Neural progenitor cell (in vitro differentiated cells): ENCODE data around the gene STX8. TPM values are rescaled to one million over a fixed set of nuclear protein-coding genes. Genes with fewer than 3 reads are reported as not detected.

ENCODE experiments used
- DNase-seq: peaks from one replicate; pipeline ENCODE4 v3.0.0-alpha.2; 2016; ENCODE audit warnings: low spot score
- H2AFZ ChIP-seq: fragments of 200-600 bp; sonication (generic); replicated peaks from 2 replicates; pipeline ENCODE4 v1.6.1; 2016; ENCODE audit warnings: antibody characterized with exemption
- H3F3A ChIP-seq: fragments of 200-600 bp; sonication (generic); 2 replicates; pipeline ENCODE4 v1.6.1; 2016; ENCODE audit warnings: antibody characterized with exemption, low read depth
- H3K27ac ChIP-seq: fragments of 200-600 bp; sonication (generic); 2 replicates; pipeline ENCODE4 v1.5.1; 2016; ENCODE audit warnings: mild to moderate bottlenecking
- H3K27me3 ChIP-seq: fragments of 200-600 bp; sonication (generic); 2 replicates; pipeline ENCODE4 v1.6.1; 2016; ENCODE audit warnings: mild to moderate bottlenecking, moderate library complexity
- H3K36me3 ChIP-seq: fragments of 200-600 bp; sonication (generic); 2 replicates; pipeline ENCODE4 v1.5.1; 2016
- H3K4me1 ChIP-seq: fragments of 200-600 bp; sonication (generic); 2 replicates; pipeline ENCODE4 v1.6.1; 2016; ENCODE audit warnings: mixed run types
- H3K4me2 ChIP-seq: fragments of 200-600 bp; sonication (generic); 2 replicates; pipeline ENCODE4 v1.6.1; 2016
- H3K4me3 ChIP-seq: fragments of 200-600 bp; sonication (generic); 2 replicates; pipeline ENCODE4 v1.5.1; 2016
- H3K79me2 ChIP-seq: fragments of 200-600 bp; sonication (generic); 2 replicates; pipeline ENCODE4 v1.6.1; 2016; ENCODE audit warnings: low read depth
- H3K9ac ChIP-seq: fragments of 200-600 bp; sonication (generic); 2 replicates; pipeline ENCODE4 v1.6.1; 2016
- H3K9me3 ChIP-seq: fragments of 200-600 bp; sonication (generic); 2 replicates; pipeline ENCODE4 v1.5.1; 2016; ENCODE audit warnings: low read depth
- H4K20me1 ChIP-seq: fragments of 200-600 bp; sonication (generic); 2 replicates; pipeline ENCODE4 v1.6.1; 2016; ENCODE audit warnings: low read depth
- H3K27ac Mint-ChIP-seq: 3 replicates; pipeline ENCODE4 v1.8.0; 2021; ENCODE audit warnings: mixed read lengths
- H3K27me3 Mint-ChIP-seq: 2 replicates; pipeline ENCODE4 v1.8.0; 2022; ENCODE audit warnings: low read depth, mild to moderate bottlenecking, inconsistent platforms, moderate library complexity, mixed read lengths; ENCODE audit not compliant: insufficient read depth
- H3K36me3 Mint-ChIP-seq: 3 replicates; pipeline ENCODE4 v1.8.0; 2021; ENCODE audit warnings: mixed read lengths
- H3K4me1 Mint-ChIP-seq: 3 replicates; pipeline ENCODE4 v1.8.0; 2021; ENCODE audit warnings: mixed read lengths
- H3K4me3 Mint-ChIP-seq: 3 replicates; pipeline ENCODE4 v1.8.0; 2021; ENCODE audit warnings: mild to moderate bottlenecking, moderate library complexity, mixed read lengths
- H3K9me3 Mint-ChIP-seq: 3 replicates; pipeline ENCODE4 v1.8.0; 2020; ENCODE audit warnings: mixed read lengths
- EZH2 ChIP-seq: fragments of 200-600 bp; sonication (generic); IDR thresholded peaks from 2 replicates; pipeline ENCODE4 v1.6.1; 2017; ENCODE audit warnings: antibody characterized with exemption, mild to moderate bottlenecking, moderate library complexity
- EZH2phosphoT487 ChIP-seq: fragments of 200-600 bp; sonication (generic); IDR thresholded peaks from 2 replicates; pipeline ENCODE4 v1.6.1; 2017; ENCODE audit warnings: antibody characterized with exemption
- total RNA-seq: library from RNA; depleted of rRNA; stranded (reverse); fragments of >200 nt; gene quantifications from 2 replicates; pipeline ENCODE4 v1.2.3, GENCODE V29; 2015; ENCODE audit warnings: low replicate concordance
- TF ChIP-seq, protein P1 (sequence below): fragments of 200-600 bp; sonication (generic); IDR thresholded peaks from 2 replicates; pipeline ENCODE4 v1.5.1; 2017; ENCODE audit warnings: antibody characterized with exemption, mild to moderate bottlenecking

Gene STX8
- total RNA-seq, 1 donor from 2014 or later, result 79.7 TPM

DNA sequence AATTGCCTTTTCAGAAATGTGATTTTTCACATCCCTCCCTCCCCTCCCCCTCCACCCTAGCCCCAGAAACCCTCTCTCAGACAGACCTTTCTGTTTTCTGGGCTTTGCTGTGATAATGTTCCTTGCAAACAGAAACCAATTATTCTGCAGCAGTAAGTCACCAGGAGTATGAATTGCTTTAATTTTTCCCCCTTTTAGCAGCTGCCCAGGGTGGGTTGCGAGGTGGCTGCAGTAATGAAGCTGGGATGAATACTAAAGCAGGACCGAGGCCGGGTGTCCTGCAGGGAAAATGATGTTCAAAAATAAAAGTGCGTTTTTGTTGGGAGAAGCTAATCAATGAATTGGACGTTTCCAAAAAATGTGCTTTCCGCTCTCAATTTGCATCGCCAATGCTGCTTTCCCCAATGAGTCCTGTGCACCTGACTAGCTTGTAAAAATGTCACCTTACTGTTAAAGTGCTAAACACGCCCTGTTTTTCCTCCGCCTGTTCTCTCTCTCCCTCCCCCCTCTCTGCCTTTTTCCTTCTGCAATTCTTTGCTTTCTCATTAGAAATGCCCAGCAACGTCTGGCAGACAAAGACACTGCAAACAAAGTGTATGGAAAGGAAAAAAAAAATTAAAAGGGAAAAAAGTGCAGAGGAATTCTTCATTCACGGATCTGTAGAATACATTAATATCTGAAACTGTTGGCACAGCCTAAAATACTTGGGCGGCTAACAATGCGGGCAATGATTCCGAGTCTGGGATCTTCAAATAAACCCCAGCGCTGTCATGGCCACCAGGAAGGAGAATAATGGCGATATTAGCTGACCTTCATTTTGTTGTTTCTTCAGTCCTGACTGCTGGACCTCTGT is 244.1 kb downstream of the STX8 start:
- H3K36me3 Mint-ChIP-seq, result peaks cover 11% of the 10 kb centered on the region
- H3K9me3 Mint-ChIP-seq, result peaks cover 22% of the 10 kb centered on the region
- Histone ChIP-seq H3K79me2 (no peaks in the 10 kb centered on the region), H3K9me3 (peaks cover 8% of the 10 kb centered on the region), H3F3A (peaks cover 50% of the 10 kb centered on the region), H3K27ac (peak overlapping the region; percentile 88), H3K4me2 (peak overlapping the region; percentile 70), H3K27me3 (no peaks in the 10 kb centered on the region), H4K20me1 (peaks cover 10% of the 10 kb centered on the region), H3K4me3 (peak overlapping the region; percentile 32), H3K9ac (no peak overlapping the region), H2AFZ (no peak overlapping the region), H3K4me1 (peaks cover 39% of the 10 kb centered on the region), H3K36me3 (no peaks in the 10 kb centered on the region)
- peak overlapping the region; percentile 65 for H3K4me3 Mint-ChIP-seq
- H3K4me1 Mint-ChIP-seq, result peaks cover 45% of the 10 kb centered on the region
- peaks cover 2% of the 10 kb centered on the region for H3K27me3 Mint-ChIP-seq
- TF ChIP-seq, protein P1, sequence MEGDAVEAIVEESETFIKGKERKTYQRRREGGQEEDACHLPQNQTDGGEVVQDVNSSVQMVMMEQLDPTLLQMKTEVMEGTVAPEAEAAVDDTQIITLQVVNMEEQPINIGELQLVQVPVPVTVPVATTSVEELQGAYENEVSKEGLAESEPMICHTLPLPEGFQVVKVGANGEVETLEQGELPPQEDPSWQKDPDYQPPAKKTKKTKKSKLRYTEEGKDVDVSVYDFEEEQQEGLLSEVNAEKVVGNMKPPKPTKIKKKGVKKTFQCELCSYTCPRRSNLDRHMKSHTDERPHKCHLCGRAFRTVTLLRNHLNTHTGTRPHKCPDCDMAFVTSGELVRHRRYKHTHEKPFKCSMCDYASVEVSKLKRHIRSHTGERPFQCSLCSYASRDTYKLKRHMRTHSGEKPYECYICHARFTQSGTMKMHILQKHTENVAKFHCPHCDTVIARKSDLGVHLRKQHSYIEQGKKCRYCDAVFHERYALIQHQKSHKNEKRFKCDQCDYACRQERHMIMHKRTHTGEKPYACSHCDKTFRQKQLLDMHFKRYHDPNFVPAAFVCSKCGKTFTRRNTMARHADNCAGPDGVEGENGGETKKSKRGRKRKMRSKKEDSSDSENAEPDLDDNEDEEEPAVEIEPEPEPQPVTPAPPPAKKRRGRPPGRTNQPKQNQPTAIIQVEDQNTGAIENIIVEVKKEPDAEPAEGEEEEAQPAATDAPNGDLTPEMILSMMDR, result no peak
- no peak for TF ChIP-seq EZH2phosphoT487
- peak overlapping the region; percentile 87 for H3K27ac Mint-ChIP-seq
- DNase-seq, result peak; percentile 9

DNA sequence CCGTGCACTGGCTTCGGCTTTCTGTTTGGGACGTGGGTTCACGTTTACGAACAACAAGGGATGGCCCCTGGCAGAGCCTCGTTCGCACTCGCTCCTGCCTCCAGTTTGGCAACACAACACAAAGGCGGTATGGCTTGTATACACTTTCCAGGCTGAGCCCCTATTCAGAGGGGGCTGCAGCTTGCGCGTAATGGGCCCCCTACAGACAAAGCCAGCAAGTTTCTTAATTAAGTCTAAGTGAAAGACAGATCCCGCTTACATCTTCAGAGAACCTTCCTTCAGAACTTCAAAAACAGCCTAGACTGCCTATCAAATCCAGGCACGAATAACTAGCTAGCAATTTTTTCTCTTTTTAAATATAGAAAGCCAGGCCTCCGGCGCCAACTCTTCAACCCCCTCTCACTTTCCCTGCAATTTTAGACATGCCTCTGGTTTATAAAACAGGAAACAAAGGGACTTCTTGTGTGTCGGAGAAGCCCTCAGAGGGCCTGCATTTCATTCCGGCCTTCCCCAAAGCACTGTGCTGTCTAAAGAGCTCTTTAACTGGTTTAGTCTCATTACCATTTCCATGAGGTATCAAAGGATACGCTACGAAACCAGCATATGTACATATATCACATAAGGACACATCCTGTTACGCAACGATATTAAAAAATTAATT is 244.9 kb downstream of the STX8 start:
- peak overlapping the region; percentile 32 for H3K4me3 ChIP-seq
- H3K36me3 Mint-ChIP-seq, result peaks cover 10% of the 10 kb centered on the region
- TF ChIP-seq EZH2, result no peak
- TF ChIP-seq, protein P1, result no peak
- TF ChIP-seq EZH2phosphoT487, result no peak
- H3K27me3 Mint-ChIP-seq, result peaks cover 2% of the 10 kb centered on the region
- H3F3A ChIP-seq, result peaks cover 50% of the 10 kb centered on the region
- peaks cover 39% of the 10 kb centered on the region for H3K4me1 ChIP-seq
- H3K27me3 ChIP-seq, result no peaks in the 10 kb centered on the region
- H3K9me3 ChIP-seq, result peaks cover 8% of the 10 kb centered on the region
- H2AFZ ChIP-seq, result no peak overlapping the region
- H3K4me2 ChIP-seq, result peak overlapping the region; percentile 70
- no peak overlapping the region for H3K9ac ChIP-seq
- peaks cover 21% of the 10 kb centered on the region for H3K9me3 Mint-ChIP-seq
- peaks cover 10% of the 10 kb centered on the region for H4K20me1 ChIP-seq
- peak; percentile 87 for DNase-seq
- H3K36me3 ChIP-seq, result no peaks in the 10 kb centered on the region
- H3K27ac ChIP-seq, result peak overlapping the region; percentile 88
- no peaks in the 10 kb centered on the region for H3K79me2 ChIP-seq
- peak overlapping the region; percentile 99 for H3K27ac Mint-ChIP-seq
- peak overlapping the region; percentile 71 for H3K4me3 Mint-ChIP-seq
- H3K4me1 Mint-ChIP-seq, result peaks cover 47% of the 10 kb centered on the region

DNA sequence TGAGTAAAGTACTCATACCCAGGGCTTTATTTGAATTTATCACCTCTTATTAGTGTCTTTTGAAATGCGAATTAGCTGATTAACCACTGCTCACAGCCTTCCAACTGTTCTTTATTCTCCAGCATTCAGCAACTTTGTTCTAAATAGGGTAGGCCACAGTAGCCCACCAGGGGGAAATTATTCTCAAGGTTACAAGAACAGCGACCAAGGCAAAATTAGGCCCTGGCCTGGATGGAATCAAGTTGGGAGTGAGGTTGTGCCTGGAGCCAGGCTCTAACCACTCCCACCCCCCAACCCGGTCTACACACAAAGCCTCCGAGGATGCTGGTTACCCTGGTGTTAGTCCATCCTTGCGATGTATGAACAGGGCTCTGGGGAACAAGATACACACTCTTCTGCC is 245.5 kb downstream of the STX8 start:
- H3K36me3 Mint-ChIP-seq, result peaks cover 8% of the 10 kb centered on the region
- peak overlapping the region; percentile 88 for H3K27ac ChIP-seq
- peak overlapping the region; percentile 70 for H3K4me2 ChIP-seq
- no peak overlapping the region for H3K9ac ChIP-seq
- H3K4me1 ChIP-seq, result peaks cover 39% of the 10 kb centered on the region
- H2AFZ ChIP-seq, result no peak overlapping the region
- no peaks in the 10 kb centered on the region for H3K27me3 ChIP-seq
- peaks cover 50% of the 10 kb centered on the region for H3F3A ChIP-seq
- peaks cover 8% of the 10 kb centered on the region for H3K9me3 ChIP-seq
- H3K36me3 ChIP-seq, result no peaks in the 10 kb centered on the region
- peaks cover 2% of the 10 kb centered on the region for H3K27me3 Mint-ChIP-seq
- peaks cover 47% of the 10 kb centered on the region for H3K4me1 Mint-ChIP-seq
- peak overlapping the region; percentile 71 for H3K4me3 Mint-ChIP-seq
- H3K4me3 ChIP-seq, result peak overlapping the region; percentile 32
- H3K27ac Mint-ChIP-seq, result peak overlapping the region; percentile 99
- peaks cover 16% of the 10 kb centered on the region for H3K9me3 Mint-ChIP-seq
- TF ChIP-seq EZH2phosphoT487, result no peak
- TF ChIP-seq, protein P1, result no peak
- no peak for TF ChIP-seq EZH2
- H4K20me1 ChIP-seq, result peaks cover 10% of the 10 kb centered on the region
- DNase-seq, result peak; percentile 67
- no peaks in the 10 kb centered on the region for H3K79me2 ChIP-seq
